Right cardiac atrium (tissue), 5 donors: ENCODE results near the gene G6PC1. TPM values are rescaled to one million over a fixed set of nuclear protein-coding genes. Genes with fewer than 3 reads are reported as not detected.
"Not testable (repeated sequence)": the region's sequence is repeated elsewhere in the genome, so short reads cannot be mapped to it uniquely, and the experiment has no call there.

Experiments
- ATAC-seq, 2 donors: fragments of 200-7000 bp; cut with Tn5 transposase; one replicate each; pipeline versions ENCODE4 v1.8.0 to v1.9.1; 2020; ENCODE audit warnings: moderate library complexity in 2 of 2, mild to moderate bottlenecking in 1 of 2
- DNase-seq, 3 donors: peaks; one replicate each; pipeline ENCODE4 v3.0.0-alpha.2; 2020
- H3K27ac ChIP-seq: one replicate; pipeline ENCODE4 v1.5.1; 2013; ENCODE audit warnings: mild to moderate bottlenecking, low read length, control low read depth, moderate library complexity
- H3K27me3 ChIP-seq: one replicate; pipeline ENCODE4 v1.6.1; 2013; ENCODE audit not compliant: control insufficient read depth, insufficient read depth
- H3K4me1 ChIP-seq: one replicate; pipeline ENCODE4 v1.6.1; 2013; ENCODE audit warnings: low read length; ENCODE audit not compliant: control insufficient read depth, insufficient read depth
- H3K4me3 ChIP-seq: one replicate; pipeline ENCODE4 v1.5.1; 2013; ENCODE audit warnings: low read length, control low read depth
- H3K9me3 ChIP-seq: one replicate; pipeline ENCODE4 v1.6.1; 2013; ENCODE audit warnings: low read length; ENCODE audit not compliant: control insufficient read depth
- WGBS: extraction: QIAGEN DNeasy Blood & Tissue Kit; methylation state at CpG from one replicate; pipeline ENCODE4 v1.1.7; 2013; 5-methylcytosine and 5-hydroxymethylcytosine counted together
- intact Hi-C, 4 donors: fragments of 100-400 bp; cut with DNase I; formaldehyde crosslinking; loops; one replicate each; pipeline versions ENCODE4 v1.11.0 to v1.14.0; 2022 to 2023
- polyA plus RNA-seq: library from polyadenylated mRNA; stranded (reverse); fragments of 200-250 nt; gene quantifications from one replicate; pipeline ENCODE4 v1.2.3, GENCODE V29; 2013
- total RNA-seq, 4 donors: library from RNA; stranded (reverse); fragmentation: NEBNext Ultra II Directional; extraction: Animal tissue kit (Norgen Biotek cat#: 25700); gene quantifications; one replicate each; pipeline ENCODE4 v1.2.1, GENCODE V29; 2021
- donor health status: healthy with polysubstance abuse.
- donor health status: DM: no; HTN: yes; CAD: no.
- donor health status: DM: no; HTN: no; CAD: no.
- donor health status: DM: no; HTN: yes; CAD: no; lungs with severe emphysema.
- donor health status: DM: yes; HTN: yes; CAD: no.

Gene G6PC1
- total and polyA plus RNA-seq, 5 donors = not detected

- DNase-seq (no peak), ATAC-seq (no peak)
- Histone ChIP-seq H3K4me3 (no peak overlapping the region), H3K4me1 (no peaks in the 10 kb centered on the region), H3K27ac (no peak overlapping the region), H3K9me3 (no peaks in the 10 kb centered on the region), H3K27me3 (no peaks in the 10 kb centered on the region)
- intact Hi-C loops = no loop called here
- 83% methylated on average over 1 of the region's 1 CpG for WGBS
Observed at GRCh38 chr17:42857389-42857788, 43.2 kb upstream of the G6PC1 start.

GRCh38 chr17:42865638-42866094 is 34.9 kb upstream of the G6PC1 start:
- 78% methylated on average over 7 of the region's 7 CpGs for WGBS
- Histone ChIP-seq H3K9me3 (no peaks in the 10 kb centered on the region), H3K4me3 (no peak overlapping the region), H3K27ac (no peak overlapping the region), H3K4me1 (no peaks in the 10 kb centered on the region), H3K27me3 (no peaks in the 10 kb centered on the region)
- DNase-seq = no peak
- intact Hi-C loops = no loop called here
- no peak for ATAC-seq

GRCh38 chr17:42866216-42866615 is 34.4 kb upstream of the G6PC1 start:
- Histone ChIP-seq H3K4me3 (no peak overlapping the region), H3K27me3 (no peaks in the 10 kb centered on the region), H3K4me1 (no peaks in the 10 kb centered on the region), H3K9me3 (no peaks in the 10 kb centered on the region), H3K27ac (no peak overlapping the region)
- 73% methylated on average over 4 of the region's 4 CpGs for WGBS
- DNase-seq (peak in 1 of 3 donors; percentile 10), ATAC-seq (no peak)
- intact Hi-C loops = no loop called here

- no peaks in the 10 kb centered on the region for H3K4me1 ChIP-seq
- H3K27me3 ChIP-seq = no peaks in the 10 kb centered on the region
- no peaks in the 10 kb centered on the region for H3K9me3 ChIP-seq
- 68% methylated on average over 12 of the region's 12 CpGs for WGBS
- intact Hi-C loops = no loop called here
- ATAC-seq (no peak), DNase-seq (peak in 1 of 3 donors; percentile 22)
- H3K4me3 ChIP-seq = no peak overlapping the region
- H3K27ac ChIP-seq = no peak overlapping the region
Observed at GRCh38 chr17:42866631-42867575, 33.7 kb upstream of the G6PC1 start.

- H3K27me3 ChIP-seq, H3K4me1 ChIP-seq, H3K27ac ChIP-seq, H3K9me3 ChIP-seq, H3K4me3 ChIP-seq, intact Hi-C loops: not testable (repeated sequence)
- 90% methylated on average over 21 of the region's 21 CpGs for WGBS
- peak in 1 of 2 donors; percentile 8 for ATAC-seq
- peak in 1 of 3 donors; percentile 14 for DNase-seq
Observed at GRCh38 chr17:42867694-42868261, 32.8 kb upstream of the G6PC1 start.

GRCh38 chr17:42868338-42868737 is 32.3 kb upstream of the G6PC1 start:
- Histone ChIP-seq H3K9me3 (no peaks in the 10 kb centered on the region), H3K27ac (no peak overlapping the region), H3K27me3 (no peaks in the 10 kb centered on the region), H3K4me1 (no peaks in the 10 kb centered on the region), H3K4me3 (no peak overlapping the region)
- DNase-seq (peak in 1 of 3 donors; percentile 10), ATAC-seq (no peak)
- intact Hi-C loops = no loop called here
- WGBS = 96% methylated on average over 12 of the region's 12 CpGs

GRCh38 chr17:42871647-42872046 is 29.0 kb upstream of the G6PC1 start:
- Histone ChIP-seq H3K27ac (no peak overlapping the region), H3K9me3 (no peaks in the 10 kb centered on the region), H3K27me3 (no peaks in the 10 kb centered on the region), H3K4me1 (no peaks in the 10 kb centered on the region), H3K4me3 (no peak overlapping the region)
- ATAC-seq (no peak), DNase-seq (no peak)
- WGBS = 97% methylated on average over 4 of the region's 4 CpGs
- intact Hi-C loops = no loop called here

GRCh38 chr17:42872251-42872965 is 28.2 kb upstream of the G6PC1 start:
- no peaks in the 10 kb centered on the region for H3K9me3 ChIP-seq
- intact Hi-C loops = no loop called here
- no peak for ATAC-seq

GRCh38 chr17:42873315-42873714 is 27.3 kb upstream of the G6PC1 start:
- no peak overlapping the region for H3K27ac ChIP-seq
- H3K4me1 ChIP-seq = no peaks in the 10 kb centered on the region
- H3K4me3 ChIP-seq = no peak overlapping the region
- ATAC-seq (no peak), DNase-seq (peak in 1 of 3 donors; percentile 10)
- intact Hi-C loops = no loop called here
- WGBS = 87% methylated on average over 6 of the region's 6 CpGs
- H3K9me3 ChIP-seq = no peaks in the 10 kb centered on the region
- H3K27me3 ChIP-seq = no peaks in the 10 kb centered on the region

More at GRCh38 chr17:42872251-42872965, 28.2 kb upstream of the G6PC1 start:
- H3K4me3 ChIP-seq = no peak overlapping the region
- peak in 1 of 3 donors; percentile 27 for DNase-seq
- no peaks in the 10 kb centered on the region for H3K27me3 ChIP-seq
- no peaks in the 10 kb centered on the region for H3K4me1 ChIP-seq
- no peak overlapping the region for H3K27ac ChIP-seq
- WGBS = 95% methylated on average over 13 of the region's 13 CpGs

- H3K27ac ChIP-seq, H3K27me3 ChIP-seq, H3K4me3 ChIP-seq, intact Hi-C loops, H3K9me3 ChIP-seq, H3K4me1 ChIP-seq: not testable (repeated sequence)
- ATAC-seq (peak in 1 of 2 donors; percentile 44), DNase-seq (peak in 1 of 3 donors; percentile 5)
- WGBS = 69% methylated on average over 8 of the region's 12 CpGs
Observed at GRCh38 chr17:42873932-42874695, 26.5 kb upstream of the G6PC1 start.
